ENCODE measurements around the gene SNX7.

The SNX7 gene

GRCh38 chr1:98733782-98734112, 72.2 kb downstream of the SNX7 start:
- TF ChIP-seq CTCF (IDR thresholded peaks at IDR 0.05), result no peak
- DNase-seq (ENCODE audit: low spot score), result no peak
- H3K4me3 ChIP-seq, result no peak overlapping the region
- no peak overlapping the region for H3K27ac ChIP-seq

- TF ChIP-seq CTCF (IDR thresholded peaks at IDR 0.05), result no peak
- no peak for DNase-seq (ENCODE audit: low spot score)
- H3K4me3 ChIP-seq, result no peak overlapping the region
- no peak overlapping the region for H3K27ac ChIP-seq
Observed at GRCh38 chr1:98735756-98736155, 74.2 kb downstream of the SNX7 start.

GRCh38 chr1:98737835-98738234, 76.3 kb downstream of the SNX7 start:
- TF ChIP-seq CTCF (IDR thresholded peaks at IDR 0.05), result no peak
- Histone ChIP-seq H3K4me3 (no peak overlapping the region), H3K27ac (no peak overlapping the region)
- DNase-seq (ENCODE audit: low spot score), result no peak

- no peak for TF ChIP-seq CTCF (IDR thresholded peaks at IDR 0.05)
- DNase-seq (ENCODE audit: low spot score), result no peak
- no peak overlapping the region for H3K27ac ChIP-seq
Observed at GRCh38 chr1:98739762-98740161, 78.2 kb downstream of the SNX7 start.

GRCh38 chr1:98741164-98741563, 79.6 kb downstream of the SNX7 start:
- no peak for TF ChIP-seq CTCF (IDR thresholded peaks at IDR 0.05)
- no peak for DNase-seq (ENCODE audit: low spot score)
- Histone ChIP-seq H3K4me3 (no peak overlapping the region), H3K27ac (no peak overlapping the region)

More at GRCh38 chr1:98739762-98740161, 78.2 kb downstream of the SNX7 start:
- no peak overlapping the region for H3K4me3 ChIP-seq

- TF ChIP-seq CTCF (IDR thresholded peaks at IDR 0.05), result no peak
- DNase-seq (ENCODE audit: low spot score), result no peak
- no peak overlapping the region for H3K27ac ChIP-seq
- H3K4me3 ChIP-seq, result no peak overlapping the region
Observed at GRCh38 chr1:98749152-98749756, 87.7 kb downstream of the SNX7 start.

- no peak overlapping the region for H3K27ac ChIP-seq
- no peak for TF ChIP-seq CTCF (IDR thresholded peaks at IDR 0.05)
- DNase-seq (ENCODE audit: low spot score), result no peak
- no peak overlapping the region for H3K4me3 ChIP-seq
Observed at GRCh38 chr1:98754176-98754575, 92.7 kb downstream of the SNX7 start.

All from coronary artery (tissue), 2 donors.